Gastrocnemius medialis (tissue), 4 donors: Measurements from ENCODE around the gene PCCA.

Source experiments
- CTCF ChIP-seq, 5 experiments: fragments of 450-650 bp in 3 of 5; fragments of 200-600 bp in 2 of 5; sonication (generic) in 2 of 5; IDR thresholded peaks in 4 of 5; conservative IDR thresholded peaks in 1 of 5; 1 replicate in 4 of 5; 2 replicates in 1 of 5; pipeline ENCODE4 v1.5.1; 2016 to 2019; ENCODE audit warnings: antibody characterized with exemption in 5 of 5, mild to moderate bottlenecking in 3 of 5, moderate library complexity in 3 of 5
- POLR2A ChIP-seq, 2 donors: fragments of 450-650 bp; IDR thresholded peaks; one replicate each; pipeline ENCODE4 v1.6.1; 2017; ENCODE audit warnings: antibody characterized with exemption in 2 of 2, mild to moderate bottlenecking in 2 of 2, moderate library complexity in 2 of 2

- no peak for TF ChIP-seq CTCF (IDR thresholded peaks at IDR 0.05 in 4 of 5, conservative IDR thresholded peaks at IDR 0.05 in 1 of 5)
- TF ChIP-seq POLR2A (IDR thresholded peaks at IDR 0.05) = no peak
Observed at GRCh38 chr13:100100115-100100879, 11.4 kb downstream of the PCCA start.
